Keratinocyte (primary cell): Measurements from ENCODE around the gene ACAD11. TPM values are rescaled to one million over a fixed set of nuclear protein-coding genes. Genes with fewer than 3 reads are reported as not detected.

ENCODE experiments used
- DNase-seq: peaks from one replicate; pipeline ENCODE4 v3.0.0-alpha.2; 2011; ENCODE audit warnings: low read depth, missing footprints, low spot score
- FAIRE-seq: peaks from 2 replicates; lab custom pipeline; 2011; peaks lifted over from hg19 to GRCh38; lab: Jason Lieb, UNC
- H2AFZ ChIP-seq: 2 replicates; pipeline ENCODE4 v1.6.0; 2012; ENCODE audit warnings: low read length, control low read depth, inconsistent platforms; ENCODE audit not compliant: control insufficient read depth
- H3K27ac ChIP-seq: 2 replicates; pipeline ENCODE4 v1.5.1; 2011; ENCODE audit warnings: low read length; ENCODE audit not compliant: control insufficient read depth, insufficient read depth
- H3K27me3 ChIP-seq: 3 replicates; pipeline ENCODE4 v1.6.0; 2011; ENCODE audit warnings: low read length; ENCODE audit not compliant: control insufficient read depth, insufficient read depth; ENCODE audit errors: extremely low read depth
- H3K36me3 ChIP-seq, 2 experiments: 2 replicates in 1 of 2; 3 replicates in 1 of 2; pipeline ENCODE4 v1.5.1; 2011; ENCODE audit warnings: low read length in 2 of 2, mild to moderate bottlenecking in 1 of 2; ENCODE audit not compliant: control insufficient read depth in 2 of 2, insufficient read depth in 2 of 2; ENCODE audit errors: extremely low read depth in 1 of 2
- H3K4me1 ChIP-seq: 3 replicates; pipeline ENCODE4 v1.5.1; 2011; ENCODE audit warnings: low read length; ENCODE audit not compliant: control insufficient read depth, insufficient read depth; ENCODE audit errors: extremely low read depth
- H3K4me2 ChIP-seq: 3 replicates; pipeline ENCODE4 v1.6.0; 2011; ENCODE audit warnings: low read depth, low read length; ENCODE audit not compliant: control insufficient read depth, insufficient read depth; ENCODE audit errors: extremely low read depth
- H3K4me3 ChIP-seq, 3 experiments: fragments of 200-600 bp in 1 of 3; sonication (generic) in 1 of 3; 2 replicates in 2 of 3; 3 replicates in 1 of 3; pipeline ENCODE4 v1.5.1; 2011 to 2016; ENCODE audit warnings: low read length in 3 of 3, mild to moderate bottlenecking in 3 of 3, control low read depth in 2 of 3, inconsistent platforms in 1 of 3, low read depth in 1 of 3, mixed read lengths in 1 of 3, mixed run types in 1 of 3, moderate library complexity in 1 of 3; ENCODE audit not compliant: control insufficient read depth in 2 of 3, insufficient read depth in 2 of 3; ENCODE audit errors: extremely low read depth in 1 of 3
- H3K79me2 ChIP-seq: 2 replicates; pipeline ENCODE4 v1.6.0; 2012; ENCODE audit warnings: low read length; ENCODE audit not compliant: control insufficient read depth, insufficient read depth
- H3K9ac ChIP-seq: 3 replicates; pipeline ENCODE4 v1.6.0; 2011; ENCODE audit warnings: low read length; ENCODE audit not compliant: control insufficient read depth, insufficient read depth; ENCODE audit errors: extremely low read depth
- H3K9me1 ChIP-seq: 3 replicates; pipeline ENCODE4 v1.6.0; 2011; ENCODE audit warnings: low read length; ENCODE audit not compliant: control insufficient read depth, insufficient read depth; ENCODE audit errors: extremely low read depth
- H3K9me3 ChIP-seq: 2 replicates; pipeline ENCODE4 v1.5.1; 2012; ENCODE audit warnings: low read depth, low read length; ENCODE audit not compliant: control insufficient read depth
- H4K20me1 ChIP-seq: 3 replicates; pipeline ENCODE4 v1.6.0; 2011; ENCODE audit warnings: low read length; ENCODE audit not compliant: control insufficient read depth, insufficient read depth; ENCODE audit errors: extremely low read depth
- EZH2 ChIP-seq: IDR thresholded peaks from one replicate; pipeline ENCODE4 v1.6.1; 2012; ENCODE audit warnings: inconsistent platforms, mild to moderate bottlenecking, low read length, moderate library complexity
- dilution Hi-C: fragments of 300-500 bp; cut with MboI; formaldehyde crosslinking; loops from one replicate; pipeline ENCODE4 v1.7.0; 2020; ENCODE audit warnings: low sequenced_read_pairs; ENCODE audit not compliant: extremely low pct_ligation_motif_present
- polyA plus RNA-seq, 5 experiments: library from polyadenylated mRNA; depleted of rRNA in 3 of 5; stranded (reverse) in 3 of 5; stranded (forward) in 1 of 5; unstranded in 1 of 5; fragments of >200 nt; gene quantifications; 1 replicate in 1 of 5; 2 replicates in 3 of 5; 3 replicates in 1 of 5; pipeline versions ENCODE4 v1.2.1 to v1.2.3, GENCODE V29; 2011 to 2012; ENCODE audit warnings: missing spikeins in 2 of 5, low read depth in 1 of 5, low replicate concordance in 1 of 5
- TF ChIP-seq, protein P1 (sequence below), 3 experiments: IDR thresholded peaks in 1 of 3; conservative IDR thresholded peaks in 1 of 3; optimal IDR thresholded peaks in 1 of 3; 2 replicates in 2 of 3; 3 replicates in 1 of 3; pipeline versions ENCODE3 to v1.5.1; 2011; ENCODE audit warnings: low read length in 3 of 3, mild to moderate bottlenecking in 3 of 3, moderate library complexity in 2 of 3, control low read depth in 1 of 3, inconsistent platforms in 1 of 3; ENCODE audit not compliant: insufficient read depth in 2 of 3; ENCODE audit errors: extremely low read depth in 1 of 3

ACAD11 gene
- polyA plus RNA-seq, 1 donor (not counting 4 experiments of a cell fraction or from before 2014, with no cell fraction given) = 32.1 TPM

DNA sequence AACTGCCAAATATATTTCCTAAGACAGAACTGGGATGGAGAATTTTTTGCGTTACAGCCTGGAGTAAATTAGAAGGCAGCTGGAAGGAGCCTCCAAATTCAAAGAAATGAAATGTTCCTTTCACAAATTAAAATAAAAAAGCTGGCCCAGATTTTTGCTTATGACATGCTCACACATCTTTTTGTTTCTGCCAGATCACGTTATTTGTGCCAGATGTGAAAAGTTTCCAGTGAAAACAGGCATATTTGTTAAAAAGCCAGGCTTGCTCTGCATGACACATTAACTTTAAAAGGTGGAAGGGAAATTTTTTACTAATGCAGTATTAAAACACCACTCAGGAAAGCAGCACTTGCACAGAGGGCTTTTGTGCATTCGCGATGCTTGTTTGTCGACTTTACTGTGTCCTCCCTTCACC is 85.8 kb downstream of the ACAD11 start:
- Histone ChIP-seq H3K36me3 (no peaks in the 10 kb centered on the region), H3K27me3 (no peaks in the 10 kb centered on the region), H3K9ac (no peak overlapping the region), H3K27ac (no peak overlapping the region), H4K20me1 (no peaks in the 10 kb centered on the region), H2AFZ (no peak overlapping the region), H3K4me2 (no peak overlapping the region), H3K4me1 (peaks cover 21% of the 10 kb centered on the region), H3K9me1 (no peaks in the 10 kb centered on the region), H3K9me3 (no peaks in the 10 kb centered on the region), H3K79me2 (no peaks in the 10 kb centered on the region), H3K4me3 (no peak overlapping the region)
- dilution Hi-C loops = no loop called here
- DNase-seq (no peak), FAIRE-seq (no peak)
- TF ChIP-seq, protein P1, sequence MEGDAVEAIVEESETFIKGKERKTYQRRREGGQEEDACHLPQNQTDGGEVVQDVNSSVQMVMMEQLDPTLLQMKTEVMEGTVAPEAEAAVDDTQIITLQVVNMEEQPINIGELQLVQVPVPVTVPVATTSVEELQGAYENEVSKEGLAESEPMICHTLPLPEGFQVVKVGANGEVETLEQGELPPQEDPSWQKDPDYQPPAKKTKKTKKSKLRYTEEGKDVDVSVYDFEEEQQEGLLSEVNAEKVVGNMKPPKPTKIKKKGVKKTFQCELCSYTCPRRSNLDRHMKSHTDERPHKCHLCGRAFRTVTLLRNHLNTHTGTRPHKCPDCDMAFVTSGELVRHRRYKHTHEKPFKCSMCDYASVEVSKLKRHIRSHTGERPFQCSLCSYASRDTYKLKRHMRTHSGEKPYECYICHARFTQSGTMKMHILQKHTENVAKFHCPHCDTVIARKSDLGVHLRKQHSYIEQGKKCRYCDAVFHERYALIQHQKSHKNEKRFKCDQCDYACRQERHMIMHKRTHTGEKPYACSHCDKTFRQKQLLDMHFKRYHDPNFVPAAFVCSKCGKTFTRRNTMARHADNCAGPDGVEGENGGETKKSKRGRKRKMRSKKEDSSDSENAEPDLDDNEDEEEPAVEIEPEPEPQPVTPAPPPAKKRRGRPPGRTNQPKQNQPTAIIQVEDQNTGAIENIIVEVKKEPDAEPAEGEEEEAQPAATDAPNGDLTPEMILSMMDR (optimal IDR thresholded peaks at IDR 0.05 in 1 of 3, IDR thresholded peaks at IDR 0.05 in 1 of 3, conservative IDR thresholded peaks at IDR 0.05 in 1 of 3; ENCODE audit: extremely low read depth in 1 of 3, insufficient read depth in 2 of 3, low read length in 3 of 3) = no peak
- TF ChIP-seq EZH2 = no peak

DNA sequence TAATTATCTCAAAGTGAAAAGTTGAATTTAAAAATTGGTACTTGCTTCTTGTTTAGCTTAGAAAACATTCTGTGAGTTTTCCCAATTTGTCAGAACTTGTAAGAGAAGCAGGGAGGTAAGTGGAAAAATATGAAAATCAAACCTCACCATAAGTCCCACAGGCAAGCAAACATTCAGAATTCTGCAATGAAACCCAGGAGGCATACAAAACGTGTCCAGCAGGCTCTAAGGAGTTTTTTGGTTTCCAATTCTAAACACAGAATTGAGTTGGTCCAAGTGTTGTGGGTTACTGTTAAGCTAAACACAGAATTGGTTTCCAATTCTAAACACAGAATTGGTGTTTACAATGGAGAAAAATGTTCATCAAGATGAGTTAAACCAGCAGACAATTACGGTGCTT is 89.6 kb downstream of the ACAD11 start:
- Histone ChIP-seq H2AFZ (no peak overlapping the region), H3K4me2 (no peak overlapping the region), H3K4me1 (no peaks in the 10 kb centered on the region), H3K9me3 (no peaks in the 10 kb centered on the region), H3K9ac (no peak overlapping the region), H4K20me1 (no peaks in the 10 kb centered on the region), H3K27me3 (no peaks in the 10 kb centered on the region), H3K4me3 (no peak overlapping the region), H3K9me1 (no peaks in the 10 kb centered on the region), H3K36me3 (no peaks in the 10 kb centered on the region), H3K27ac (no peak overlapping the region), H3K79me2 (no peaks in the 10 kb centered on the region)
- FAIRE-seq (no peak), DNase-seq (no peak)
- dilution Hi-C loops = no loop called here
- TF ChIP-seq EZH2 = no peak
- TF ChIP-seq, protein P1 (optimal IDR thresholded peaks at IDR 0.05 in 1 of 3, IDR thresholded peaks at IDR 0.05 in 1 of 3, conservative IDR thresholded peaks at IDR 0.05 in 1 of 3; ENCODE audit: extremely low read depth in 1 of 3, insufficient read depth in 2 of 3, low read length in 3 of 3) = no peak
